H1 (cell line): ENCODE results near the gene INSIG1. TPM values are rescaled to one million over a fixed set of nuclear protein-coding genes. Genes with fewer than 3 reads are reported as not detected.

ENCODE experiments used
- CTCF ChIA-PET: fragments of 300-600 bp; sonication (Branson Sonifier 250); formaldehyde crosslinking; loops from one replicate; lab custom pipeline; 2021; ENCODE audit not compliant: partially characterized antibody; lab: Charles Lee
- POLR2A ChIA-PET: fragments of 300-600 bp; sonication (Branson Sonifier 250); formaldehyde crosslinking; loops from one replicate; lab custom pipeline; 2021; ENCODE audit warnings: inconsistent platforms; ENCODE audit not compliant: partially characterized antibody; lab: Charles Lee
- DNase-seq, 2 experiments: peaks; one replicate each; pipeline versions ENCODE4 v3.0.0 to v3.0.0-alpha.2; 2010 to 2022; ENCODE audit warnings: low spot score in 2 of 2, low read depth in 1 of 2, mixed read lengths in 1 of 2
- FAIRE-seq: peaks from 2 replicates; lab custom pipeline; 2011; peaks lifted over from hg19 to GRCh38; lab: Jason Lieb, UNC
- H2AFZ ChIP-seq: 2 replicates; pipeline ENCODE4 v1.8.1; 2012; ENCODE audit warnings: low read length, inconsistent platforms
- H2AK5ac ChIP-seq: 2 replicates; pipeline ENCODE4 v1.6.1; 2013; ENCODE audit warnings: low read depth, low read length
- H2BK120ac ChIP-seq: replicated peaks from 2 replicates; pipeline ENCODE3; 2013; ENCODE audit warnings: low read depth, low read length, inconsistent platforms
- H2BK12ac ChIP-seq: 2 replicates; pipeline ENCODE4 v1.6.1; 2013; ENCODE audit warnings: low read depth, low read length
- H2BK15ac ChIP-seq: 2 replicates; pipeline ENCODE4 v1.6.1; 2013; ENCODE audit warnings: low read length
- H2BK20ac ChIP-seq: 2 replicates; pipeline ENCODE4 v1.6.1; 2013; ENCODE audit warnings: low read length
- H2BK5ac ChIP-seq: 2 replicates; pipeline ENCODE4 v1.6.1; 2013; ENCODE audit warnings: low read depth, low read length
- H3K14ac ChIP-seq: 2 replicates; pipeline ENCODE4 v1.6.1; 2013; ENCODE audit warnings: inconsistent platforms; ENCODE audit not compliant: insufficient read length
- H3K18ac ChIP-seq: 2 replicates; pipeline ENCODE4 v1.6.1; 2013; ENCODE audit warnings: low read length; ENCODE audit errors: extremely low read depth
- H3K23ac ChIP-seq: 2 replicates; pipeline ENCODE4 v1.6.1; 2013; ENCODE audit warnings: inconsistent platforms; ENCODE audit not compliant: insufficient read length
- H3K23me2 ChIP-seq: 2 replicates; pipeline ENCODE4 v1.6.1; 2013; ENCODE audit warnings: low read depth, low read length
- H3K27ac ChIP-seq: 2 replicates; pipeline ENCODE4 v1.6.1; 2011; ENCODE audit warnings: low read depth, low read length, inconsistent platforms
- H3K27me3 ChIP-seq, 4 experiments: replicated peaks in 1 of 4; 1 replicate in 1 of 4; 2 replicates in 3 of 4; pipeline versions ENCODE4 v1.6.1 to v1.8.1; 2011 to 2013; ENCODE audit warnings: low read length in 3 of 4, mild to moderate bottlenecking in 3 of 4, inconsistent platforms in 2 of 4, mixed read lengths in 2 of 4, moderate library complexity in 1 of 4; ENCODE audit not compliant: control insufficient read depth in 3 of 4, insufficient read depth in 3 of 4; ENCODE audit errors: extremely low read depth in 1 of 4
- H3K36me3 ChIP-seq, 4 experiments: 2 replicates each; pipeline versions ENCODE4 v1.6.1 to v1.8.1; 2011 to 2013; ENCODE audit warnings: mild to moderate bottlenecking in 4 of 4, low read length in 3 of 4, moderate library complexity in 2 of 4, control low read depth in 1 of 4, inconsistent platforms in 1 of 4; ENCODE audit not compliant: insufficient read depth in 4 of 4, control insufficient read depth in 2 of 4
- H3K4ac ChIP-seq: replicated peaks from 2 replicates; pipeline ENCODE3; 2013; ENCODE audit warnings: low read length, low read depth, mixed read lengths, inconsistent platforms; ENCODE audit not compliant: insufficient read length
- H3K4me1 ChIP-seq, 4 experiments: replicated peaks in 1 of 4; 1 replicate in 1 of 4; 2 replicates in 3 of 4; pipeline versions ENCODE4 v1.6.1 to v1.8.1; 2011 to 2013; ENCODE audit warnings: low read length in 3 of 4, inconsistent platforms in 2 of 4, mixed read lengths in 1 of 4; ENCODE audit not compliant: insufficient read depth in 4 of 4, control insufficient read depth in 3 of 4
- H3K4me2 ChIP-seq, 2 experiments: 2 replicates each; pipeline versions ENCODE4 v1.6.1 to v1.8.1; 2011 to 2013; ENCODE audit warnings: low read depth in 2 of 2, low read length in 2 of 2, control low read depth in 1 of 2, inconsistent platforms in 1 of 2, mild to moderate bottlenecking in 1 of 2; ENCODE audit not compliant: insufficient read depth in 1 of 2
- H3K4me3 ChIP-seq, 4 experiments: fragments of 200-600, 300-600 bp in 1 of 4; sonication (generic), shearing (Covaris generic), sonication (Bioruptor Twin) in 1 of 4; 2 replicates each; pipeline versions ENCODE4 v1.5.1 to v1.8.1; 2011 to 2016; ENCODE audit warnings: low read length in 4 of 4, low read depth in 3 of 4, control low read depth in 2 of 4, inconsistent platforms in 2 of 4, mild to moderate bottlenecking in 2 of 4, mixed read lengths in 1 of 4, moderate library complexity in 1 of 4; ENCODE audit not compliant: insufficient read depth in 2 of 4; ENCODE audit errors: extremely low read depth in 1 of 4
- H3K56ac ChIP-seq: replicated peaks from 2 replicates; pipeline ENCODE3; 2013; ENCODE audit warnings: low read depth, mild to moderate bottlenecking, mixed read lengths, low read length, inconsistent platforms; ENCODE audit not compliant: insufficient read length
- H3K79me1 ChIP-seq: 2 replicates; pipeline ENCODE4 v1.6.1; 2013; ENCODE audit warnings: low read depth, low read length, control low read depth
- H3K79me2 ChIP-seq, 2 experiments: 2 replicates each; pipeline versions ENCODE4 v1.6.1 to v1.8.1; 2012 to 2013; ENCODE audit warnings: low read length in 2 of 2, mild to moderate bottlenecking in 2 of 2, inconsistent platforms in 1 of 2; ENCODE audit not compliant: insufficient read depth in 2 of 2, control insufficient read depth in 1 of 2
- H3K9ac ChIP-seq, 4 experiments: replicated peaks in 1 of 4; 1 replicate in 1 of 4; 2 replicates in 3 of 4; pipeline versions ENCODE4 v1.6.1 to v1.8.1; 2011 to 2013; ENCODE audit warnings: low read depth in 3 of 4, low read length in 3 of 4, control low read depth in 2 of 4, mild to moderate bottlenecking in 2 of 4, moderate library complexity in 2 of 4, inconsistent platforms in 1 of 4; ENCODE audit errors: extremely low read depth in 1 of 4
- H3K9me3 ChIP-seq, 2 experiments: 2 replicates each; pipeline versions ENCODE4 v1.6.1 to v1.8.1; 2012 to 2013; ENCODE audit warnings: mild to moderate bottlenecking in 2 of 2, moderate library complexity in 2 of 2, control low read depth in 1 of 2, inconsistent platforms in 1 of 2, low read depth in 1 of 2, low read length in 1 of 2, mixed read lengths in 1 of 2; ENCODE audit not compliant: insufficient read depth in 2 of 2
- H4K20me1 ChIP-seq, 2 experiments: replicated peaks in 1 of 2; 2 replicates each; pipeline versions ENCODE3 to v1.8.1; 2011 to 2013; ENCODE audit warnings: inconsistent platforms in 2 of 2, low read length in 2 of 2, mild to moderate bottlenecking in 1 of 2; ENCODE audit not compliant: insufficient read depth in 2 of 2, control insufficient read depth in 1 of 2
- H4K5ac ChIP-seq: 2 replicates; pipeline ENCODE4 v1.6.1; 2013; ENCODE audit warnings: low read length, low read depth, mixed read lengths, inconsistent platforms; ENCODE audit not compliant: insufficient read length
- H4K8ac ChIP-seq: 2 replicates; pipeline ENCODE4 v1.8.0; 2013; ENCODE audit warnings: mild to moderate bottlenecking, moderate library complexity, low read length, inconsistent platforms; ENCODE audit not compliant: insufficient read depth; ENCODE audit errors: extremely low read depth
- H4K91ac ChIP-seq: replicated peaks from 2 replicates; pipeline ENCODE3; 2013; ENCODE audit warnings: low read length, mixed read lengths, inconsistent platforms; ENCODE audit not compliant: insufficient read length
- BACH1 ChIP-seq: IDR thresholded peaks from 2 replicates; pipeline ENCODE4 v1.6.1; 2012; ENCODE audit warnings: low read length, improper control_type of control experiment
- BCL11A ChIP-seq, 2 experiments: IDR thresholded peaks; one replicate each; pipeline ENCODE4 v1.6.1; 2011; ENCODE audit warnings: low read depth in 2 of 2, low read length in 2 of 2, mild to moderate bottlenecking in 2 of 2
- CEBPB ChIP-seq: IDR thresholded peaks from 2 replicates; pipeline ENCODE4 v1.6.1; 2012; ENCODE audit warnings: low read depth, low read length
- CHD2 ChIP-seq: IDR thresholded peaks from 2 replicates; pipeline ENCODE4 v1.6.1; 2012; ENCODE audit warnings: low read length, improper control_type of control experiment
- EGR1 ChIP-seq: IDR thresholded peaks from 2 replicates; pipeline ENCODE4 v1.6.1; 2011; ENCODE audit warnings: low read depth, low read length, borderline replicate concordance
- JUND ChIP-seq: IDR thresholded peaks from 2 replicates; pipeline ENCODE4 v1.6.1; 2011; ENCODE audit warnings: mild to moderate bottlenecking, improper control_type of control experiment, low read length
- MAFK ChIP-seq: IDR thresholded peaks from 2 replicates; pipeline ENCODE4 v1.6.1; 2012; ENCODE audit warnings: low read depth, mild to moderate bottlenecking, improper control_type of control experiment, low read length
- SP4 ChIP-seq: IDR thresholded peaks from 2 replicates; pipeline ENCODE4 v1.6.1; 2012; ENCODE audit warnings: low read length, inconsistent platforms
- WGBS, 2 experiments: shearing (Covaris generic) in 1 of 2; methylation state at CpG; one replicate each; pipeline versions ENCODE4 v1.1.6 to v1.1.7; 2013 to 2015; ENCODE audit warnings: low lambda C conversion rate in 2 of 2, mixed read lengths in 2 of 2, inconsistent platforms in 1 of 2, low coverage in 1 of 2, missing lambda C conversion rate in 1 of 2; ENCODE audit not compliant: insufficient replicate concordance in 2 of 2, insufficient coverage in 1 of 2, insufficient read length in 1 of 2; ENCODE audit errors: extremely low coverage in 1 of 2, missing lambda C conversion rate in 1 of 2; 5-methylcytosine and 5-hydroxymethylcytosine counted together
- polyA plus RNA-seq, 7 experiments: library from polyadenylated mRNA; depleted of rRNA in 3 of 7; stranded (reverse) in 5 of 7; unstranded in 2 of 7; fragments of >200 nt in 5 of 7; fragments of 200-250 nt in 2 of 7; gene quantifications; 1 replicate in 5 of 7; 2 replicates in 1 of 7; 4 replicates in 1 of 7; pipeline versions ENCODE4 v1.2.1 to v1.2.3, GENCODE V29; 2011 to 2013; ENCODE audit warnings: missing spikeins in 2 of 7, mixed read lengths in 2 of 7
- total RNA-seq: library from RNA; stranded (reverse); fragmentation: NEBNext Ultra II Directional; extraction: Animal tissue kit (Norgen Biotek cat#: 25700); gene quantifications from 2 replicates; pipeline ENCODE4 v1.2.1, GENCODE V29; 2021
- TF ChIP-seq, protein P1 (sequence below): IDR thresholded peaks from 2 replicates; pipeline ENCODE4 v1.6.1; 2012; ENCODE audit warnings: inconsistent platforms

The INSIG1 gene
- total and polyA plus RNA-seq, 2 of the 8 experiments (the other 6 are each of a cell fraction or from before 2014, with no cell fraction given), result 40.0 to 58.4 TPM

DNA sequence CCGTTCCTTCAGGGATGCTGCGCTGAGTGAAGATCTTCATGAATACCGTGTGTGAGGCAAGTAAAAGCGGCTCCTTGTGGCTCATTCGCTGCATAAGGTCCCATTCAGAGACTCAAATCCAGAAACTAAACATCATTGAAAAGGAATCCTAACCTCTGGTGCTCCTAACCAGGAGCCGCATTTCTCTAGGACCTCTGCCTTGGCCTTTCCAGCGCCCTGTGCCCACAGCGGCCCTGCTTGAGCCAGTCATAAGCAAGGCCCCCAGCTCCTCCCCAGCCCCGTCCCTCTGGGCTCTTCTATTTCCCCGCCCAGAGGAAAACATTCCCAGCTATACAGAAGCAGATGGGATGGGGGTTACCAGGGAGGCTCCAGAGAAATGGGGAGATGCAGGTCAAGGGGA is 42.6 kb upstream of the INSIG1 start:
- H3K9me3 ChIP-seq, result no peaks in the 10 kb centered on the region
- no peak overlapping the region for H2BK15ac ChIP-seq
- no peaks in the 10 kb centered on the region for H3K36me3 ChIP-seq
- no peak overlapping the region for H2BK120ac ChIP-seq
- no peaks in the 10 kb centered on the region for H4K20me1 ChIP-seq
- H3K23me2 ChIP-seq, result no peaks in the 10 kb centered on the region
- no peaks in the 10 kb centered on the region for H3K27me3 ChIP-seq
- H4K8ac ChIP-seq, result no peak overlapping the region
- no peak overlapping the region for H3K14ac ChIP-seq
- no peaks in the 10 kb centered on the region for H3K79me2 ChIP-seq
- H2BK5ac ChIP-seq, result no peak overlapping the region
- no peak overlapping the region for H3K9ac ChIP-seq
- no peak overlapping the region for H3K27ac ChIP-seq
- H3K4me2 ChIP-seq, result no peak overlapping the region
- H2AK5ac ChIP-seq, result no peak overlapping the region
- H3K18ac ChIP-seq, result no peak overlapping the region
- H3K56ac ChIP-seq, result no peak overlapping the region
- no peak overlapping the region for H3K4ac ChIP-seq
- no peak for FAIRE-seq
- H2BK20ac ChIP-seq, result no peak overlapping the region
- no peak overlapping the region for H2AFZ ChIP-seq
- H3K79me1 ChIP-seq, result no peaks in the 10 kb centered on the region
- WGBS, 2 experiments, result 91% methylated on average over 10 of the region's 10 CpGs; no CpG with 5 or more reads in 1 of the 2 experiments
- H4K91ac ChIP-seq, result no peak overlapping the region
- CTCF ChIA-PET, result interaction anchor here (0.6 to 1.6 kb wide), 2 partner anchors 10 to 33 kb away, joined by 3 read pairs; no protein-coding TSS in a partner anchor
- POLR2A ChIA-PET, result no interaction called here
- no peaks in the 10 kb centered on the region; a peak in 1 of 7 replicates for H3K4me1 ChIP-seq
- H4K5ac ChIP-seq, result no peak overlapping the region
- H3K23ac ChIP-seq, result no peak overlapping the region
- no peak overlapping the region for H3K4me3 ChIP-seq
- no peak for DNase-seq
- no peak overlapping the region for H2BK12ac ChIP-seq
- TF ChIP-seq MAFK, result no peak
- no peak for TF ChIP-seq EGR1
- no peak for TF ChIP-seq BACH1
- TF ChIP-seq JUND, result no peak
- TF ChIP-seq CHD2, result no peak
- TF ChIP-seq BCL11A (IDR thresholded peaks at IDR 0.05; ENCODE audit: low read depth in 2 of 2, low read length in 2 of 2), result no peak
- TF ChIP-seq SP4, result no peak
- TF ChIP-seq, protein P1, sequence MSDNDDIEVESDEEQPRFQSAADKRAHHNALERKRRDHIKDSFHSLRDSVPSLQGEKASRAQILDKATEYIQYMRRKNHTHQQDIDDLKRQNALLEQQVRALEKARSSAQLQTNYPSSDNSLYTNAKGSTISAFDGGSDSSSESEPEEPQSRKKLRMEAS, result no peak
- TF ChIP-seq CEBPB, result no peak
